HepG2 (cell line): ENCODE measurements around the gene VAV2. TPM values are rescaled to one million over a fixed set of nuclear protein-coding genes. Genes with fewer than 3 reads are reported as not detected.
A peak's percentile ranks its signal among the peaks of the same experiment; 100 is the strongest.

ENCODE experiments used
- ASH2L ChIP-seq: fragments of 300-600, 200-600 bp; sonication (generic); IDR thresholded peaks from 2 replicates; pipeline ENCODE4 v1.7.0; 2017; ENCODE audit warnings: low read depth, mild to moderate bottlenecking, moderate library complexity, mixed read lengths, low read length; ENCODE audit not compliant: insufficient read length
- DBP ChIP-seq: sonication (generic); formaldehyde crosslinking; IDR thresholded peaks from 2 replicates; pipeline ENCODE4 v1.4.0; 2020; ENCODE audit warnings: missing genetic modification reagents; ENCODE audit errors: not compliant biosample characterization
- FOXO1 ChIP-seq: sonication (generic); formaldehyde crosslinking; IDR thresholded peaks from 2 replicates; pipeline ENCODE4 v1.4.0; 2020; ENCODE audit warnings: missing genetic modification reagents
- ISL2 ChIP-seq: sonication (generic); formaldehyde crosslinking; IDR thresholded peaks from 2 replicates; pipeline ENCODE4 v1.5.0; 2020; ENCODE audit warnings: missing genetic modification reagents
- KLF11 ChIP-seq: IDR thresholded peaks from 2 replicates; pipeline ENCODE4 v1.6.1; 2016; ENCODE audit warnings: missing compliant biosample characterization
- POLR2A ChIP-seq, 2 experiments: IDR thresholded peaks; 2 replicates each; pipeline ENCODE4 v1.6.1; 2011; ENCODE audit warnings: low read depth in 2 of 2, low read length in 2 of 2, mild to moderate bottlenecking in 1 of 2, moderate library complexity in 1 of 2; ENCODE audit not compliant: insufficient read depth in 1 of 2
- PRDM15 ChIP-seq: sonication (generic); formaldehyde crosslinking; IDR thresholded peaks from 2 replicates; pipeline ENCODE4 v1.4.0; 2020; ENCODE audit warnings: missing genetic modification reagents
- REST ChIP-seq, 2 experiments: IDR thresholded peaks; 2 replicates each; pipeline ENCODE4 v1.6.1; 2011 to 2012; ENCODE audit warnings: low read length in 2 of 2, borderline replicate concordance in 1 of 2, low read depth in 1 of 2, mild to moderate bottlenecking in 1 of 2, moderate library complexity in 1 of 2
- SIN3A ChIP-seq: IDR thresholded peaks from 2 replicates; pipeline ENCODE4 v1.6.1; 2011; ENCODE audit warnings: low read depth, mild to moderate bottlenecking, control low read depth, low read length, borderline replicate concordance
- SRSF4 ChIP-seq: fragments of 200-400 bp; formaldehyde crosslinking; IDR thresholded peaks from one replicate; pipeline ENCODE4 v1.6.1; 2018; ENCODE audit warnings: mild to moderate bottlenecking, low read depth, low read length, moderate library complexity; ENCODE audit not compliant: poor library complexity, severe bottlenecking
- YY1 ChIP-seq: IDR thresholded peaks from 2 replicates; pipeline ENCODE4 v1.6.1; 2011; ENCODE audit warnings: low read length, low read depth, moderate library complexity, mild to moderate bottlenecking; ENCODE audit not compliant: insufficient read depth, insufficient replicate concordance
- ZBTB10 ChIP-seq: sonication (generic); formaldehyde crosslinking; IDR thresholded peaks from 2 replicates; pipeline ENCODE4 v1.4.0; 2020; ENCODE audit warnings: missing genetic modification reagents, borderline replicate concordance
- ZNF207 ChIP-seq: fragments of 450-650 bp; IDR thresholded peaks from 2 replicates; pipeline ENCODE4 v1.6.1; 2016; ENCODE audit warnings: antibody characterized with exemption, borderline replicate concordance
- ZNF576 ChIP-seq: sonication (generic); formaldehyde crosslinking; IDR thresholded peaks from 2 replicates; pipeline ENCODE4 v1.4.0; 2020; ENCODE audit warnings: mild to moderate bottlenecking, missing genetic modification reagents
- ZZZ3 ChIP-seq: sonication (generic); formaldehyde crosslinking; IDR thresholded peaks from 2 replicates; pipeline ENCODE4 v1.4.0; 2020; ENCODE audit warnings: missing genetic modification reagents, mild to moderate bottlenecking, borderline replicate concordance
- polyA plus RNA-seq, 8 experiments: library from polyadenylated mRNA; depleted of rRNA in 3 of 8; stranded (reverse) in 7 of 8; unstranded in 1 of 8; fragments of >200 nt; fragmentation: Illumina TruSeq in 4 of 8; extraction: Trizol in 4 of 8; gene quantifications; 2 replicates each; pipeline versions ENCODE4 v1.2.1 to v1.2.3, GENCODE V29; 2011 to 2016; ENCODE audit warnings: low read depth in 4 of 8, missing spikeins in 1 of 8, mixed read lengths in 1 of 8; ENCODE audit not compliant: insufficient read depth in 1 of 8
- total RNA-seq, 5 experiments: library from RNA; depleted of rRNA; stranded (reverse); fragments of >200 nt; fragmentation: Illumina TruSeq; extraction: Trizol; gene quantifications; 2 replicates each; pipeline ENCODE4 v1.2.3, GENCODE V29; 2016; ENCODE audit warnings: low read depth in 1 of 5

Gene VAV2
- total and polyA plus RNA-seq, 2 of the 13 experiments (the other 11 are each of a cell fraction or from before 2014, with no cell fraction given) = 22.5 to 22.9 TPM

DNA sequence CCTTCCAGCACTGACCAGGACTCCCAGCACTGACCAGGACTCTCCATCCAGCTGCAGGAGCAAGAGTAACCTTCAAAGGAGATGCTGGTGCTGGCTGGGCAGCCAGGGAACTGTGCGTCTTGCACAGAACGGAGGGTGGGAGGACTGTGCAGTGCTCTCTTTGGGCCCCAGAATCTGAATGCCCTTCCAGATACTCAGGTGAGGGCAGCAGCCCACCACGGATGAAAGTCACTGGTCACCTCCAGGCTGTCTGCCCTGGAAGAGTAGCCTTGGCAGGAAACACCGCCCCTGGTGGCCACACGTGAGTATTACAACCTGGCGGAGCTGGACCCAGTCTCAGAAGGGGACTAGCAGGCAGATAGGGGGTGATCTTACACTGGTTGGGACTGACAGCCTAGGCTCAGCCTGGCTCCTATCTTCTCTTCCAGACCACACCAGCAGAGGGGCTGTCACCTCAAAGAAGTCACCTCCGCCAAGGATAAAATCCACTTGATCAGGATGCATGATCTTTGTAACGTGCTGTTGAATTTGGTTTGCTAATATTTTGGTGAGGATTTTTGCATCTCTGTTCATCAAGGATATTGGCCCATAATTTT lies 249.2 kb downstream of the VAV2 start (continued):
- TF ChIP-seq ZZZ3 (CRISPR knock-in tag) (0 out of 2 replicates have a peak, but pooled peaks have one; percentile 13), YY1 (no peak), KLF11 (0 out of 2 replicates have a peak, but pooled peaks have one; percentile 61), FOXO1 (CRISPR knock-in tag) (peak; percentile 67), DBP (no peak), REST (IDR thresholded peaks at IDR 0.05; ENCODE audit: borderline replicate concordance in 1 of 2, low read depth in 1 of 2, low read length in 2 of 2) (no peak), ZNF576 (CRISPR knock-in tag) (no peak), SIN3A (no peak), ZBTB10 (no peak), ISL2 (no peak), ASH2L (no peak), PRDM15 (CRISPR knock-in tag) (no peak), ZNF207 (no peak), SRSF4 (no peak), POLR2A (IDR thresholded peaks at IDR 0.05; ENCODE audit: insufficient read depth in 1 of 2, low read depth in 2 of 2, low read length in 2 of 2) (no peak)
